BE2C (cell line): ENCODE measurements around the gene CD59.

Experiments
- DNase-seq: peaks from one replicate; pipeline ENCODE4 v3.0.0-alpha.2; 2020
- H3K27me3 ChIP-seq: fragments of 250-450 bp; sonication (Bioruptor Pico); 2 replicates; pipeline ENCODE4 v1.5.1; 2020; ENCODE audit warnings: mild to moderate bottlenecking
- H3K36me3 ChIP-seq: fragments of 250-450 bp; sonication (Bioruptor Pico); 2 replicates; pipeline ENCODE4 v1.5.1; 2020; ENCODE audit warnings: mild to moderate bottlenecking
- H3K4me1 ChIP-seq: fragments of 250-450 bp; sonication (Bioruptor Pico); 2 replicates; pipeline ENCODE4 v1.5.1; 2020
- H3K4me3 ChIP-seq: 2 replicates; pipeline ENCODE4 v1.5.1; 2011; ENCODE audit warnings: low read depth, low read length
- H3K9me3 ChIP-seq: fragments of 250-450 bp; sonication (Bioruptor Pico); 2 replicates; pipeline ENCODE4 v1.5.1; 2020
- CTCF ChIP-seq: IDR thresholded peaks from 2 replicates; pipeline ENCODE4 v1.5.1; 2012; ENCODE audit warnings: mild to moderate bottlenecking, low read depth, low read length

The CD59 gene

GRCh38 chr11:33772870-33773269 is 36.6 kb upstream of the CD59 start:
- Histone ChIP-seq H3K4me1 (no peaks in the 10 kb centered on the region), H3K36me3 (no peaks in the 10 kb centered on the region), H3K9me3 (no peaks in the 10 kb centered on the region), H3K4me3 (no peak overlapping the region; the same call in 1 of the 2 replicates), H3K27me3 (no peaks in the 10 kb centered on the region; the same call in 1 of the 2 replicates)
- no peak for DNase-seq
- TF ChIP-seq CTCF = no peak

GRCh38 chr11:33772300-33772699 is 36.1 kb upstream of the CD59 start:
- Histone ChIP-seq H3K9me3 (no peaks in the 10 kb centered on the region), H3K36me3 (no peaks in the 10 kb centered on the region), H3K4me3 (no peak overlapping the region), H3K27me3 (no peaks in the 10 kb centered on the region; the same call in 1 of the 2 replicates), H3K4me1 (no peaks in the 10 kb centered on the region)
- DNase-seq = no peak
- no peak for TF ChIP-seq CTCF

- no peak for TF ChIP-seq CTCF
- Histone ChIP-seq H3K4me1 (no peaks in the 10 kb centered on the region), H3K36me3 (no peaks in the 10 kb centered on the region), H3K27me3 (no peaks in the 10 kb centered on the region; the same call in 1 of the 2 replicates), H3K4me3 (no peak overlapping the region), H3K9me3 (no peaks in the 10 kb centered on the region)
- no peak for DNase-seq
These were observed 34.0 kb upstream of the CD59 start for GRCh38 chr11:33770236-33770635.

GRCh38 chr11:33769542-33769941 is 33.3 kb upstream of the CD59 start:
- H3K27me3 ChIP-seq = no peaks in the 10 kb centered on the region
- H3K4me1 ChIP-seq = no peaks in the 10 kb centered on the region
- DNase-seq = no peak
- H3K36me3 ChIP-seq = no peaks in the 10 kb centered on the region
- no peak for TF ChIP-seq CTCF
- H3K9me3 ChIP-seq = no peaks in the 10 kb centered on the region
- no peak overlapping the region for H3K4me3 ChIP-seq

GRCh38 chr11:33767624-33768023 is 31.4 kb upstream of the CD59 start:
- Histone ChIP-seq H3K27me3 (no peaks in the 10 kb centered on the region), H3K9me3 (no peaks in the 10 kb centered on the region), H3K4me1 (no peaks in the 10 kb centered on the region), H3K4me3 (no peak overlapping the region), H3K36me3 (no peaks in the 10 kb centered on the region)
- no peak for DNase-seq
- no peak for TF ChIP-seq CTCF

- H3K9me3 ChIP-seq = no peaks in the 10 kb centered on the region
- DNase-seq = no peak
- no peak overlapping the region for H3K4me3 ChIP-seq
- TF ChIP-seq CTCF = no peak
- no peaks in the 10 kb centered on the region for H3K36me3 ChIP-seq
- no peaks in the 10 kb centered on the region for H3K27me3 ChIP-seq
- H3K4me1 ChIP-seq = no peaks in the 10 kb centered on the region
These were observed 29.9 kb upstream of the CD59 start for GRCh38 chr11:33766085-33766484.
